NCI-H128 (cell line): ENCODE measurements around the gene DNAH17.

Experiments used
- DNase-seq: peaks from one replicate; lab custom pipeline; 2025; ENCODE audit not compliant: unreplicated experiment; lab: John Stamatoyannopoulos, UW

The DNAH17 gene

DNA sequence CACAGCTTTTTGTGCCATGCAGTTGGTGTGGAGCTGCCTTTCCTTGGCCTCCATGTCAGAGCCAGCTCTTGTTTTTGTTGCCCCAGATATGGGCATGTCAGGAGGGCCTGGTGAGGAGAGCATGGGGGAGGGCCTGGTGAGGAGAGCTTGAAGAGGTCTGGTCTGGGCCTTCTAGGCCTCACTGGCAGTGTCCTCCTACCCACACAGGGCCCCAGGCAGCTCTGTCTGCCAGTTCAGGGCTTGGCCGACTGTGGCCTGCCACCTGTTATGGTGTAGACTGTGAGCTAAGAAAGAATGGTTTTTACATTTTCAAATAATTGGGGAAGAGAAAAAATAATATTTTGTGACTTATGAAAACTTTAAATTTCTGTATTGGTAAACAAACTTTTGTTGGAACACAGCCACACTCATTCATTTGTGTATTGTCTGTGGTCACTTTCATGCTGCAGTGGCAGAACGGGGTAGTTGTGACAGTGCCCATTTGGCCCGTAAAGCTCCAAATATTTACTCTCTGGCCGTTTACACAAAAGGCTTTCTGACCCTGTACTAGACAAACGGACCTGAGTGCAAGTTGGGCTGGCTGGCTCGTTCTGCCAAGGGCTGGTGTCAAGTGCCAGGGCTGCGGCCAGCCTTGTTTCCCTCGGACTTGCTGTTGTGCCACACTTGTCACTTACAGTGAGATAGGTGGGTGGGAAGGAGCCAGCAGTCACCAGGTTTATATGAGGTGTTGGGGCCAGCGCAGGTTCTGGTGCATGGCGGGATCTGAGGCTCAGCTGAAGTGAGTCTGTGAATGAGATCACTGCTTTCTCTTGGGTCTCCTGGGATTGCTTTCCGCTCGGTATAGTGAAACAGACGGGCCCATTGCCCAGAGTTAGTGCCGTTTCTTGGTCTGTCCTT, 180.5 kb downstream of the DNAH17 start:
- DNase-seq = no peak

- no peak for DNase-seq
Observed at GRCh38 chr17:78395155-78395554, 182.0 kb downstream of the DNAH17 start.

- DNase-seq = peak; percentile 62
Observed at GRCh38 chr17:78394209-78394608, 183.0 kb downstream of the DNAH17 start.

DNA sequence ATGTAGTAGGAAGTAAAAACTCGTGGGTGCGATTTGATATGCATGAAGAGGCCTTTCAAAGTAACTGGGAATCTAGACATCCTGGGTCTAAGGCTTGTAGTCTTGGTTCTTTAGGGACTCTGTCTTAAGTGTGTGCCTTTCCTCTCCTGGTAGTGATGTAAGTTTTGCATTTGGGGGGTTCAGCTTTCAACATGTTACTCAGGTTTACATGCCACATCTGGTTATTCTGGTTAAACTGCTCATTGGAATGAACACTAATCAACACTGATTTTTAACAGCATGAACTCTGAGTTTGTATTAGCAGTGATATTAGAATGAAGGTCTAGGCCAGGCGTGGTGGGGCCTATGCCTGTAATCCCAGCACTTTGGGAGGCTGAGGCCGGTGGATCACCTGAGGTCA, 183.6 kb downstream of the DNAH17 start:
- no peak for DNase-seq

DNA sequence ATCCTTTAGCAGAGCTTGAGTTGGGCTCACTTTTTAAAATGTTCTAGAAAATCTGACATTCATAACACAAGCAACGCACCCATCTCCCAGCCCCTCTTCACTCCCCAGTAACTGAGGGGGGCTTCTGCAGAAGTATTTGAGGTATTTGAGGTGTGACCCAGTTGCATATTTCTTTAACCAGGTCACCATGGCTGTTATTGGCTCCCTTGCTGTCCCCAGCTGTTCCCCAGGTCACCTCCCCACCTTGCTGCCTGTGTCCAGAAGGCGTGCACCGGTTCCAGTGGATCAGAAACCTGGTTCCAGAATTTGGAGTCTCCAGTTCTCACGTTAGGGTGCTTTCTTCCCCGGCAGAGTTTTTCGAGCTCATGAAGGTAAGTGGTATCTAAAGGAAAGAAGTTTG, 184.9 kb downstream of the DNAH17 start:
- DNase-seq = no peak

DNA sequence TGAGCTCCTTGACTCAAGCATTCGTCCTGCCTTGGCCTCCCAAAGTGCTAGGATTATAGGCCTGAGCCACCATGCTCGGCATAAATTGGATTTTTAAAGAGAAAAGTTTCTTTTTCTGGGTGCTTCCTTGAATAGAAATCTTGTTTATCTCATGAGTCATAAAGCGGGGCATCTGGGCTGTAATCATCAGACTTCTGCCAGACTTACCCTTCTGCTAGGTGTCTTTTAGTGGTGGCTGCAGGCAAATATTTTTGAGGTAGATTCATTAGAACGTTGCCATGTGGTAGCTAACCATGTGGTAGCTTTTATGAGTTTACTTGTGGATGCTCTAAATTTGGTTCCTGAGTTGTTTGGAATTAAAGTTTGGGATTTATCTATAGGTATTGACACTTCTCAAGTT, 185.4 kb downstream of the DNAH17 start:
- no peak for DNase-seq

DNA sequence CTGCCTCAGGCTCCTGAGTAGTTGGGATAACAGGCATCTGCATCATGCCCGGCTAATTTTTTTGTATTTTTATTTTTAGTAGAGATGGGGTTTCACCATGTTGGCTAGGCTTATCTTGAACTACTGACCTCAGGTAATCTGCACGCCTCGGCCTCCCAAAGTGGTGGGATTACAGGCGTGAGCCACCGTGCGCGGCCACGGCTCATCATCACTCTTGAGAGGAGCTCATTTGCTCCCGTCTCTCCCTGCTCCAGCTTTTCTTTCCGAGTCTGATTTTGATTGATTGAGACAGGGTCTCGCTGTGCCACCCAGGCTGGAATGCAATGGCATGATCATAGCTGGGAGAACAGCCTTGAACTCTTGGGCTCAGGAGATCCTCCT, 186.2 kb downstream of the DNAH17 start:
- no peak for DNase-seq

DNA sequence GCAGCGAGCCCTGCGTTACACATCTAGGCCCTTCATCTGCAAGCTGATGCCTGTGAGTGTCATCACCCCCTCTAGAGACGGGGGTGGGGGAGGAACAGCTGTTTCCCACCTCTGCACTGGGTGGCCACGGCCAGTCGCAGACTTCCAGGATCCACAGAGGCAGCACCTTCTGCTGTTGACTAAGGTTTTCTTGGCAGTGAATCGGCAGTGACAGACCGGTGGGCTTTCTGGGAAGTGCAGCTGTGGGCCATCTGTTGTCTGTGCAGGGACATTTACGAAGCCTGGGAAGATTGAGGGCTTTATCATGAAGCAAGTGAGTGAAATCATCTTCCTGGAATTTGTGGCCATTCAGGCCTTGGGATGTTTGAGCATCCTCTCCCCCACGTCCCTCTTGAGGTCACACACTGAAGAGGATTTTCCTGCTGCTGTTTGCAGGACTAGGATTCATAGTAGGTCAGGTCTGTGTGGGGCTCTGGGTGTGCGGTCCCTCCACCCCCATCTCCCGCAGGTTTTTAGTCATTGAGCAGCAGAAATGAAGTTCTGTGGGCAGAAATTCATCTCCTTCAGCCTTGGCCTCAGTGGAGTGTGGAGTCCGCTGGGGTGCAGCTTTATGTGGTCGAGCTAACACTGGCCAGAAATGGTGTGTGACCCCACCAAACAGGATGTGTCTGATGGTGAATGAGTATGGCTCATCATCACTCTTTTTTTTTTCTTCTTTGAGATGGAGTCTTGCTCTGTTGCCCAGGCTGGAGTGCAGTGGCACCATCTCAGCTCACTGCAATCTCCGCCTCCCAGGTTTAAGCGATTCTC, 186.8 kb downstream of the DNAH17 start:
- no peak for DNase-seq

GRCh38 chr17:78387977-78388941, 188.9 kb downstream of the DNAH17 start:
- no peak for DNase-seq

DNA sequence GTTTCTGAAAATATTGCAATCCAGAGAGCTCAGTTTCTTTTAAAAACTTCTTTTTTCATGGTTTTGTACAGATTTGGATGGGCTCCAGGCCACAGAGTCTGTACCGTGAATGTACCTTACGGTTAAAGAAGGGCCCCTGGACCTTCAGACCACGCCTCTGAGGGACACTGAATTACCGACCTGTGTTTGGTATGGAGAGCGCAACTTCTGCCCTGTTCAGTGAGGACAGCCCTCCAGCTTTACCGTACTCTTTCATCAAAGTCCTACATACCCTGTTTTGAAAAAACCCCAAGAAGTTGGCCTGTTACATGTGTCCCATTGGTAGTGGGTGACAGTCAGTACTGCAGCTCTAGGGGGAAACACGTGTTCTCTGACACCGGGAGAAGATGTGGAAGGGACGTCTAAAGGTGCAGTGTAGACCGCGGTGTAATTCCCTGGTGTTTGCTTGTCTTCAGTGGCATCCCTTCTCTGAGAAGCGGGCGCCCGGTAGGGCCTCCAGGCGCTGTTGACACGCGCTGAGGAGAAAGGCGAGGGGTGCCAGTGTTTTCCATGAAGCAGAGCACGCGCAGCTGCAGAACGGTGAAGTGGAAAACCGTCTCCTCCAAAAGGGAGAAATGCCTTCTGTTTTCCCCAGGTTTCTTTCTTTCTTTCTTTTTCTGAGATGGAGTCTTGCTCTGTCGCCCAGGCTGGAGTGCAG, 192.6 kb downstream of the DNAH17 start:
- DNase-seq = no peak

GRCh38 chr17:78383725-78384471, 193.3 kb downstream of the DNAH17 start:
- DNase-seq = no peak

- no peak for DNase-seq
Observed at GRCh38 chr17:78381601-78382232, 195.5 kb downstream of the DNAH17 start.

GRCh38 chr17:78380370-78380769, 196.8 kb downstream of the DNAH17 start:
- no peak for DNase-seq

DNA sequence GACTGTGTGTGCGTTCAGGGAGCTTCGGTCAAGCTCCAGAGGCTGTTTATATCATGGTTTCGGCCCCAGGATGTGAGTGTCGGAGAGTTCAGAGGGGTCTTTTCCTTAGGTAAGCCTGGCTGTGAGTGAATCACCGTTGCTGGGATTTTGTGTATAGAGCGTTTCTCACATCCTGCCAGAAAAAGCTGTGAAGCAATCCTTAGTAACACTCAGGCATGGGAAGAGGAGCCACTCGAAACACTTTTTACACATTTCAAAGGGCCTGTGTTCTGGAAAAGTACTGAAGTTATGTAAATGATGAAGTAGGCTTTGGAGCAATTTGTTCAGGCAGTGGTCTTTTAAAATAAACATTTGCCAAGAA, 198.1 kb downstream of the DNAH17 start:
- no peak for DNase-seq

DNA sequence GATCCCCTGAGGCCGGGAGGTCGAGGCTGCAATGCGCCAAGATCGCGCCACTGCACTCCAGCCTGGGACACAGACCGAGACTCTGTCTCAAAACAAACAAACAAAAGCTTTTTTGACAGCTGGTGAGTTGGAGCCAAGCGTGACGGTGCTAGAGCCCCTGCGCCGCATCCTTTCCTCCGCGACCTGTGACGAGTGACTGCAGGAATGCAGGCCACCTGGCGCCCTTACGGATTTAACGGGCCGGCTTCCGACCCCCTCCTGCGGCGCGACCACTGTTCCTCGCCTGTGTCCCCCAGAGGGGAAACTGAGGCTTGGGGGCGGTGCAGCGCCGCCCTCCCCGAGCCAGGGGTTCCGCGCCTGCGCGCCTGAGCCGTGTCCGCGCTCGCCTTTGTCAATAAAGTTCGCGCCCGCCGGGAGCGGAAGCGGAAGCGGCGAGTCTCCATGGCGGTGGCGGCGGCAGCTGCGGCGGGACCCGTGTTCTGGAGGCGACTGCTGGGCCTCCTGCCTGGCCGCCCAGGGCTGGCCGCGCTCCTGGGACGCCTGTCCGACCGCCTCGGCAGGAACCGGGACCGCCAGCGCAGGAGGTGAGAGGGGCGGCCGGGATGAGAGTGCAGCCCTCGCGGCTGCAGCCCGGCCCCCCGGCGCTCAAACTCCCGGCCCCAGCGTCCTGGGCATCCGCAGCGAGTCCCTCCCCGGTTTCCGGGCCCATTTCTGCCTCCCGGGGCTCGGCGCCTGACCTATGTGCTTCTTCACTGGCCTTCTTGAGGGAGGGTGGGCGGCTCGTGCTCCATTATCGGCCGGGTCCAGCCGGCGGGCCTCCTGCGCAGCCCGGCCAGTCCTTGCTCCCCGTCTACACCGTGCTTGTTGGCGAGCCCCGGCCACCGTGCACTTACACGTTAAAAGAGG, 198.7 kb downstream of the DNAH17 start, which contains the start of gene PGS1:
Gene PGS1, plus strand, starts transcription at position 425 of the 906 bp plus-strand sequence. Its CDS starts 17 bp downstream, at position 442.
- no peak for DNase-seq

- DNase-seq = no peak
Observed at GRCh38 chr17:78377858-78378224, 199.4 kb downstream of the DNAH17 start.

DNA sequence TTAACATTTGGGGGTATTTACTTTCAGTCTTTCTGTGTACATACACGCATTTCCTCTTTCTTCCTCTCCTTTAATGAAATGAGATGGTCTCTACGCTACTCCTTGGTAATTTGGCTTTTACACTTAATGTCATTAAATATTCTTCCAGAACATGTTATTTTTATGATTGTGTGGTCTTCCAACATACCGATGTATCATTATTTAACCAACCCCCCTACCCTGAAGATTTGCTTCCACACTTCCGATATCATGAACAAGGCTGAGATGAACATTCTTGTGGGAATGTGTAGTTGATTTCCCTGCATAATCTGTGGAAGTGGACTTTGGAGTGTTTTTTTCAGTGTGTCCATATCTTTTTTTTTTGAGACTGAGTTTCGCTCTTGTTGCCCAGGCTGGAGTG, 201.0 kb downstream of the DNAH17 start:
- DNase-seq = no peak
